Mesenchymal stem cell (in vitro differentiated cells and primary cell): ENCODE results near the gene KLK8.

ENCODE experiments used
- DNase-seq: peaks from one replicate; pipeline ENCODE4 v3.0.0-alpha.2; 2013
- H2AFZ ChIP-seq: one replicate; pipeline ENCODE4 v1.6.1; 2013; ENCODE audit warnings: low read depth, mild to moderate bottlenecking, control low read depth, inconsistent platforms, low read length, moderate library complexity
- H2AK5ac ChIP-seq: 2 replicates; pipeline ENCODE4 v1.6.1; 2013; ENCODE audit warnings: low read length, moderate library complexity, mild to moderate bottlenecking, inconsistent platforms; ENCODE audit not compliant: severe bottlenecking
- H2BK120ac ChIP-seq: one replicate; pipeline ENCODE4 v1.6.1; 2013; ENCODE audit warnings: low read depth, mild to moderate bottlenecking, inconsistent platforms, low read length, moderate library complexity
- H2BK12ac ChIP-seq, 2 experiments: one replicate each; pipeline ENCODE4 v1.6.1; 2013; ENCODE audit warnings: inconsistent platforms in 2 of 2, low read length in 2 of 2, mild to moderate bottlenecking in 2 of 2, moderate library complexity in 2 of 2, control low read depth in 1 of 2
- H2BK15ac ChIP-seq: one replicate; pipeline ENCODE4 v1.6.1; 2013; ENCODE audit warnings: mild to moderate bottlenecking, low read depth, inconsistent platforms; ENCODE audit not compliant: poor library complexity, severe bottlenecking
- H2BK5ac ChIP-seq: 2 replicates; pipeline ENCODE4 v1.6.1; 2013; ENCODE audit warnings: low read depth, mild to moderate bottlenecking, low read length, control low read depth, inconsistent platforms; ENCODE audit not compliant: poor library complexity, severe bottlenecking
- H3K14ac ChIP-seq, 2 experiments: one replicate each; pipeline ENCODE4 v1.6.1; 2013; ENCODE audit warnings: inconsistent platforms in 2 of 2, low read length in 2 of 2, control low read depth in 1 of 2, mild to moderate bottlenecking in 1 of 2, moderate library complexity in 1 of 2
- H3K18ac ChIP-seq, 2 experiments: one replicate each; pipeline ENCODE4 v1.6.1; 2013; ENCODE audit warnings: inconsistent platforms in 2 of 2, low read length in 2 of 2, control low read depth in 1 of 2, low read depth in 1 of 2, mild to moderate bottlenecking in 1 of 2
- H3K23ac ChIP-seq, 2 experiments: one replicate each; pipeline ENCODE4 v1.6.1; 2013; ENCODE audit warnings: inconsistent platforms in 2 of 2, low read length in 2 of 2, mild to moderate bottlenecking in 2 of 2, moderate library complexity in 2 of 2, control low read depth in 1 of 2
- H3K27ac ChIP-seq: 2 replicates; pipeline ENCODE4 v1.5.1; 2013; ENCODE audit warnings: mild to moderate bottlenecking, moderate library complexity, low read length, control low read depth, inconsistent platforms; ENCODE audit not compliant: poor library complexity, severe bottlenecking
- H3K27me3 ChIP-seq, 2 experiments: 2 replicates each; pipeline versions ENCODE4 v1.6.1 to v1.7.0; 2013; ENCODE audit warnings: low read length in 2 of 2, mild to moderate bottlenecking in 2 of 2, moderate library complexity in 2 of 2, control low read depth in 1 of 2, inconsistent platforms in 1 of 2; ENCODE audit not compliant: control insufficient read depth in 1 of 2, insufficient read depth in 1 of 2
- H3K36me3 ChIP-seq, 2 experiments: 2 replicates each; pipeline versions ENCODE4 v1.6.1 to v1.7.0; 2013; ENCODE audit warnings: low read length in 2 of 2, control low read depth in 1 of 2, inconsistent platforms in 1 of 2, low read depth in 1 of 2, mild to moderate bottlenecking in 1 of 2; ENCODE audit not compliant: insufficient read depth in 2 of 2, control insufficient read depth in 1 of 2
- H3K4ac ChIP-seq, 2 experiments: one replicate each; pipeline ENCODE4 v1.6.1; 2013; ENCODE audit warnings: inconsistent platforms in 2 of 2, low read length in 2 of 2, mild to moderate bottlenecking in 2 of 2, moderate library complexity in 2 of 2, control low read depth in 1 of 2, low read depth in 1 of 2
- H3K4me1 ChIP-seq: 2 replicates; pipeline ENCODE4 v1.6.1; 2013; ENCODE audit warnings: low read depth, low read length, control low read depth; ENCODE audit not compliant: control insufficient read depth, insufficient read depth
- H3K4me2 ChIP-seq: 2 replicates; pipeline ENCODE4 v1.6.1; 2013; ENCODE audit warnings: low read length, mild to moderate bottlenecking, inconsistent platforms; ENCODE audit not compliant: poor library complexity, severe bottlenecking
- H3K4me3 ChIP-seq, 2 experiments: 2 replicates each; pipeline versions ENCODE4 v1.5.1 to v1.7.0; 2013; ENCODE audit warnings: low read length in 2 of 2, mild to moderate bottlenecking in 2 of 2, control low read depth in 1 of 2, low read depth in 1 of 2; ENCODE audit not compliant: insufficient read depth in 1 of 2
- H3K79me1 ChIP-seq: replicated peaks from 2 replicates; pipeline ENCODE4 v1.6.1; 2013; ENCODE audit warnings: mild to moderate bottlenecking, control low read depth, low read length, inconsistent platforms; ENCODE audit not compliant: poor library complexity, severe bottlenecking
- H3K9ac ChIP-seq: 2 replicates; pipeline ENCODE4 v1.7.0; 2013; ENCODE audit warnings: mild to moderate bottlenecking, low read length, moderate library complexity
- H3K9me3 ChIP-seq: 2 replicates; pipeline ENCODE4 v1.7.0; 2013; ENCODE audit warnings: mild to moderate bottlenecking, low read length; ENCODE audit not compliant: control insufficient read depth
- H4K8ac ChIP-seq: one replicate; pipeline ENCODE4 v1.6.1; 2013; ENCODE audit warnings: inconsistent platforms, mild to moderate bottlenecking, low read length, moderate library complexity
- H4K91ac ChIP-seq: one replicate; pipeline ENCODE4 v1.6.1; 2013; ENCODE audit warnings: mild to moderate bottlenecking, low read length, inconsistent platforms
- WGBS: methylation state at CpG from one replicate; pipeline ENCODE4 v1.1.7; 2013; ENCODE audit warnings: mixed read lengths; 5-methylcytosine and 5-hydroxymethylcytosine counted together

KLK8 gene

DNA sequence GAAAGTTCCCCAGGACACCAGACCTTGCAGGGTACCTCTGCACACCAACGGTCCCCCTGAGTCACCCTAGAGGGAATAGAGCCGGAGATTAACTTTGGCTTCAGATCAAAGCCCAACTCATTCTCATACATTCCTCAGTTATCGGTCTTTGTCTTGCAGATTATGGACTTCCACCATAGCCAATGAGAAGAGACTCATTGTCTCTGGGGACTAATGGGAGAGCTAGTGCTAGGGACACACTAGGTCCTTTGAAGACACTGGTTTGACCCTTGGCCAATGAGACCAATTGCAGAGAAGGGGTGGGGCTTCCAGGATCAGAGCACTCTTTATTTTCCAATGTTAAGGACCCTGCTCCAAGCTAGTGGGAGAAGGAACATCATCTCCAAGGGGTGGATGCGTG is 23.8 kb downstream of the KLK8 start:
- no peak overlapping the region for H2BK120ac ChIP-seq
- no peak overlapping the region for H3K4ac ChIP-seq
- H2BK15ac ChIP-seq, result no peak overlapping the region
- no peaks in the 10 kb centered on the region for H3K79me1 ChIP-seq
- no peak overlapping the region for H2BK5ac ChIP-seq
- H3K27me3 ChIP-seq, result peaks cover 0 to 44% of the 10 kb centered on the region in 2 experiments
- no peak overlapping the region for H3K23ac ChIP-seq
- no peaks in the 10 kb centered on the region for H3K36me3 ChIP-seq
- DNase-seq, result no peak
- no peak overlapping the region for H2BK12ac ChIP-seq
- H3K27ac ChIP-seq, result no peak overlapping the region
- H3K4me1 ChIP-seq, result no peaks in the 10 kb centered on the region
- H4K8ac ChIP-seq, result no peak overlapping the region
- H2AK5ac ChIP-seq, result no peak overlapping the region
- H3K18ac ChIP-seq, result no peak overlapping the region
- H3K9me3 ChIP-seq, result no peaks in the 10 kb centered on the region
- H3K4me3 ChIP-seq, result no peak overlapping the region
- H3K4me2 ChIP-seq, result no peak overlapping the region
- H3K9ac ChIP-seq, result no peak overlapping the region
- H2AFZ ChIP-seq, result no peak overlapping the region
- WGBS, result 72% methylated on average over 4 of the region's 4 CpGs
- no peak overlapping the region for H4K91ac ChIP-seq
- H3K14ac ChIP-seq, result no peak overlapping the region

DNA sequence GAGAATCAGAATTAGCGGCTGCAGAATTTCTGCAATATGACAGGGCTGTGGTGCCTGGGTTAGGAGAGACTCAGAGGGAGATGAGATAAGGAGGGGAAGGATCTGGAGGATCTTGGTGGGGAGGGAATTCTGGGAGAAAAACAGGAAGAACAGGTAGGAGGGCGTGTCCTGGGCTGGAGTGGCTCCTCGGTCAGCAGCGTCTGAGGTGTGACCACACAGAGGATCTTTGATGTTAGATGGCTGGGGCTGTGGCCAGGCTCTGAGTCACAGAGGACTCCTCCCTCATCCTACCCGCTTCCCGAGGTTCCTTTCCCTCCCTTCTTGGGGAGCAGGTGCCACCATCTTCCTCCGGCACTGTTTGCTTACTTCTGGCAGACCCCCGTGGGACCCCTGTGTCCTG is 25.6 kb downstream of the KLK8 start:
- Histone ChIP-seq H4K8ac (no peak overlapping the region), H2BK5ac (no peak overlapping the region), H3K4me2 (no peak overlapping the region), H3K4ac (no peak overlapping the region), H3K4me1 (no peaks in the 10 kb centered on the region), H2BK15ac (peak overlapping the region; percentile 52), H3K18ac (no peak overlapping the region), H2BK120ac (no peak overlapping the region), H3K14ac (no peak overlapping the region), H3K4me3 (no peak overlapping the region), H3K36me3 (no peaks in the 10 kb centered on the region), H3K9me3 (no peaks in the 10 kb centered on the region), H2AK5ac (no peak overlapping the region), H3K23ac (no peak overlapping the region), H2AFZ (no peak overlapping the region), H3K79me1 (no peaks in the 10 kb centered on the region), H4K91ac (no peak overlapping the region), H3K9ac (no peak overlapping the region), H3K27me3 (peaks cover 0 to 37% of the 10 kb centered on the region in 2 experiments), H2BK12ac (no peak overlapping the region), H3K27ac (no peak overlapping the region)
- 22% methylated on average over 8 of the region's 8 CpGs for WGBS
- no peak for DNase-seq

DNA sequence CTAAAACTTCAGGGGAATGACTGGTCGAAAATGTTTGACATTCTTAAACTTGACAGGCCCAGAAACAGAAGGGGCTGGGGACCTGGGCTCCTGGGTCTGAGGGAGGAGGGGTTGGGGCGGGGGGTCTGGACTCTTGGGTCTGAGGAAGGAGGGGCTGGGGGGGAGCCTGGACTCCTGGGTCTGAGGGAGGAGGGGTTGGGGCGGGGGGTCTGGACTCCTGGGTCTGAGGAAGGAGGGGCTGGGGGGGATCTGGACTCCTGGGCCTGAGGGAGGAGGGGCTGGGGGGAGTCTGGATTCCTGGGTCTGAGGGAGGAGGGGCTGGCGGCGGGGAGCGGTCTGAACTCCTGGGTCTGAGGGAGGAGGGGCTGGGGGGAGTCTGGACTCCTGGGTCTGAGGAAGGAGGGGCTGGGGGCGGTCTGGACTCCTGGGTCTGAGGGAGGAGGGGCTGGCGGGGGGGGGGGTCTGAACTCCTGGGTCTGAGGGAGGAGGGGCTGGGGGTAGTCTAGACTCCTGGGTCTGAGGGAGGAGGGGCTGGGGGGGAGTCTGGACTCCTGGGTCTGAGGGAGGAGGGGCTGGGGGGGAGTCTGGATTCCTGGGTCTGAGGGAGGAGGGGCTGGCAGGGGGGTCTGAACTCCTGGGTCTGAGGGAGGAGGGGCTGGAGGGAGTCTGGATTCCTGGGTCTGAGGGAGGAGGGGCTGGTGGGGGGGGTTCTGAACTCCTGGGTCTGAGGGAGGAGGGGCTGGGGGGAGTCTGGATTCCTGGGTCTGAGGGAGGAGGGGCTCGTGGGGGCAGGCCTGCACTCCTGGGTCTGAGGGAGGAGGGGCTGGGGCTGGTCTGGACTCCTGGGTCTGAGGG is 26.5 kb downstream of the KLK8 start:
- Histone ChIP-seq H3K4ac (no peak overlapping the region), H2BK15ac (no peak overlapping the region), H2AFZ (no peak overlapping the region), H2AK5ac (no peak overlapping the region), H3K4me2 (no peak overlapping the region), H2BK120ac (no peak overlapping the region), H4K8ac (no peak overlapping the region), H3K4me1 (no peaks in the 10 kb centered on the region), H2BK5ac (no peak overlapping the region), H3K9me3 (no peaks in the 10 kb centered on the region), H3K23ac (no peak overlapping the region), H3K79me1 (no peaks in the 10 kb centered on the region), H4K91ac (no peak overlapping the region), H3K36me3 (no peaks in the 10 kb centered on the region), H3K4me3 (no peak overlapping the region), H3K9ac (no peak overlapping the region), H3K14ac (no peak overlapping the region), H2BK12ac (no peak overlapping the region), H3K27me3 (peaks cover 0 to 37% of the 10 kb centered on the region in 2 experiments), H3K18ac (no peak overlapping the region), H3K27ac (no peak overlapping the region)
- 56% methylated on average over 6 of the region's 9 CpGs for WGBS
- DNase-seq, result no peak

DNA sequence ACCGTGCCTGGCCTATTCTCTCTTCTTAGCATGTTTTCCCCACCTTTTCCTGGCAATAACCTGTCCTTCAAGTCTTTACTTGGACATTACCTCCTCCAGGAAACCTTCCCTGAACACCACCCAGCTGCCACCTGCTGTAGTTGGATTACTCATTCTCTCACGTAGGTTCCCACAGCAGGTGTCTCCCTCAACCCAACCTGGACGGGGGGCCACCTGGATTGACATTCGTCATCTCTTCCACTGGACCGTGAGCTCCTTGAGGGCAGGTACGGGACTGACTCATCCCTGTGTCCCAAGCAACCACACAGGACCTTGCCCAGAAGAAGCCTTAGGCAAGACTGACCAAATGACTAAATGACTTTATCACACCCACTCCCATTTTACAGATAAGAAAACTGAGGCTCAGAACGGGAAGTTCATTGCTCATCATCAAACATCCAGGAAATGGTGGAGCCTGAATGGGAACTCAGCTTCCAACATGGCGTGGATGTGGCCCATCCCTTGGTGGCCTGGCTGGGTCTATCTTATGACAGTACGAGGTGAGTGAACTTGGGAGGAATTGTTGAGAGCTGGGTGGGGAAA is 28.5 kb downstream of the KLK8 start:
- Histone ChIP-seq H2AFZ (no peak overlapping the region), H3K27me3 (peaks cover 0 to 26% of the 10 kb centered on the region in 2 experiments), H3K18ac (no peak overlapping the region), H3K36me3 (no peaks in the 10 kb centered on the region), H3K4me3 (no peak overlapping the region), H3K14ac (no peak overlapping the region), H2BK12ac (no peak overlapping the region), H2BK15ac (no peak overlapping the region), H2AK5ac (no peak overlapping the region), H2BK120ac (no peak overlapping the region), H3K79me1 (no peaks in the 10 kb centered on the region), H3K4me1 (no peaks in the 10 kb centered on the region), H4K8ac (no peak overlapping the region), H3K4ac (no peak overlapping the region), H3K9me3 (no peaks in the 10 kb centered on the region), H3K9ac (no peak overlapping the region), H3K23ac (no peak overlapping the region), H2BK5ac (no peak overlapping the region), H3K4me2 (no peak overlapping the region), H4K91ac (no peak overlapping the region), H3K27ac (no peak overlapping the region)
- DNase-seq, result no peak
- 69% methylated on average over 9 of the region's 9 CpGs for whole genome bisulfite sequencing
